ENCODE results near the gene KCNQ1.

KCNQ1 gene

DNA sequence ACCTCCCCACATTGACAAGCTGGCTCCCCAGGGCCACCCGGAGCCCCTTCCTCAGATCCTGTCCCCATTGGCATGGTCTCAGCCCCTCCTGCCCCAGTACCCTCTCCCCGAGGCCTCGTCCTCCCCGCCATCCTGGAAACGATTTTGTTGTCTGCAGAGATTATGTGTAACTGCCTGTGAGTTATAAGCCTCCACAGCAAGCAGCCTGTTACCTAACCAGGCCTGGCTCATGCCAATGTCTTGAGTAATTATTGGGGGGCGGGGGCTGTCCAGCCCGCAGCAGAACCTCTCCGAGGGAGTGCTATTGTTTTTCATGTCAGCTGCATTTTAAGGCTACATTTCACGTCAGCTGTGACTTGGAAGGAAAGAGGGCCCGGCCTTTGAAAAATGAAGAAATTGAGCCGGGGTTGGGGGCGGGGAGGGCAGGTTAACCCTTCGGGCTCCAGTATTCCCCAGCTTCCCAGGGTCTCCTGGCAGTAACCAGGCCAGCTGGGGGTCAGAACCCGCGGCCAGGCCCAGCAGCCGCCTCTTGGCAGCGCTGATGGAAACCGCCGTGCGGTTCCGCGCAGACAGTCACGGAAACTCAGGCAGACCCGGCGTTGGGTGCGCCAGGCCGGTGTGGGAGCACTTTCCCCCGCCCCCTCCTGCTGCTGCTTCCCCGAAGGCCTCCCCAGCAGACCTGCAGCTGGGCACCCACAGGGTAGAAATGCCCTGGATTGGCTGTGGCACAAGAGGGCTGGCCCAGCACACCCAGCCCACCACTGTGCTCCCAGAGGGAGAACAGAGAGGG lies 381.3 kb downstream of the KCNQ1 start:
- DNase-seq (ENCODE audit: low spot score): peak; percentile 96

DNA sequence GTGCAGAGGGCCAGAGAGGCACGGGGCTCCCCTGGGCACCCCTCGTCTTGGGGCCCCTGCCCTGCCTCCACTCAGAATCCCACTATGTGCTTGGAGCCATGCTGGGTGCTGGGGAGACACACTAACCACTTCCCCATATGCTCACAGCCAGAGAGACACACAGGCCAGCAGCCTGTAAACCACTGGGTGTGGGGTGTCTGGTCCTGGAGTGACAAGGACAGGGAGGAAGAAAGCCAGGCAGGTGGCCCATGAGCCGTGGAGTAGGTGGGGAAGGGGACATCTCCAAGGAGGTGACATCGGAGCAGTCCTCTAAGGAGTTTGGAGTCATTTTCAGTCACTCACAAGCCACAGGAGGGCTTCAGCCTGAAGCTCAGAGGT lies 381.9 kb downstream of the KCNQ1 start:
- no peak for DNase-seq (ENCODE audit: low spot score)

DNA sequence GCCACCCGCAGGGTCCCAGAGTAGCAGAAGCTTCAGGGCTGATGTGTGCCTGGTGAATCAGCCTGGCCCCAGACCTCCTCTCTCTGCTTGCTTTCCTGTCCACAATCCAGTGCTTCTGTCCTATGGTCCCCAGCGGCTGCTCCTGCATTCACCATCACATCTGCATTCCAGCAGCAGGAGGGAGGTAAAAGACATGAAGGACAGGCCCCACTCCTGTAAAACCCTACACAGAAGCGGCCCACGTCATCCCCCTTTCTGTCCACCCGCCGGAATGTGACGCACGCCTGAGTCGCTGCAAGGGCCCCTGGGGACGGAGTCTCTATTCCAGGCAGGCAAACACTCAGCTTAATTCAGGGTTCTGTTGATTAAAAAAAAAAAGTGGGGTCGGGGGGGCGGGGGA lies 382.4 kb downstream of the KCNQ1 start:
- DNase-seq (ENCODE audit: low spot score): no peak

DNA sequence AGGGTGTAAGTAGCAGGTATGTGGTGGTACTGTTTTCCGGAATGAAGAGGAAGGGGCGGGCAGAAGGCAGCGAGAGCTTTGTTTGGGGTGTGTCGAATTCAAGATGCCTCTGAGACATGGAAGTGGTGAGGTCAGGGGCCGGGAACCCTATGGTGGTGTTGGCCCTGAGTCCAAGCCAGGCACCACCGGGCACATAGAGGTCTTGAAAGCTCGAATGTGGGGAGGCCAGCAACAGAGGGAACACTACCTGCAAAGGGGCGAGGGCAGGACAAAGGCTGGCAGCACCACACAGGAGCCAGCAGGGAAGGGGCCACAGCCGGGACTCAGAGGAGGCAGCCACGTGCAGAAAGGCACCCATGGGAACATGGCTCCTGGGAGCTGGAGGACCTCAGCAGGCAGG lies 383.0 kb downstream of the KCNQ1 start:
- no peak for DNase-seq (ENCODE audit: low spot score)

DNA sequence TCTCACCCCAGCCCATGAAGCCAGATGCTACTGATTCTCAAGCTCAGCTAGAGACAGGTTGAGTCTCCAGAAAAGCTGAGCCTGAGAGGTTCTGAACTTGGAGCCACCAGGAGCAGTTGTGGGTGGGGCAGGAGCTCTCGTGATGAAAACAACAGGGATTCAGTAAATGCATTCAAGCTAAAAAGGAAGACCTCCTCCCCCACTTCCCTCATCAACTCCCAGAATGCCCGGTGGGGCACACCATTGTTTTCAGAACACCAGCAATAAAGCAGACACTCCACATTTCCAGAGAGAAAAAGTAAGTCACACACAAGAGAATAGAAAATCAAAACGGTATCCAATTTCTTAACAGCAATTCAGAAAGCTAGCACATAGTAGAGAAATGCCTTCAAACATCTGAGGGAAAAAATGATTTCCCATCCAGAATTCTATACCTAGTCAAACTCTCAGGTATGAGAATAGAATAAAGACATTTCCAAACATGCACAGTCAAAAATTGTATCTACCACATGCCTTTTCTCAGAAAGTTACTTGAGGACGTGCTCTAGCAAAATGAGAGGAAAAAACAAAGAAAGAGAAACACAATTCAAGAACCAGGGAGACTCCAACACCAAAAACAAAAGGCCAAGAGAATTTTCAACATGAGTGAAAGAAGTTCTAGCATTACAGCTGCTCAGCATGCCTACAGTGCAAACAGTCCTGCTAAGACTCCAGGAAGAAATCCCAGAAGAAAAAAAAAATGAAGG lies 383.9 kb downstream of the KCNQ1 start:
- no peak for DNase-seq (ENCODE audit: low spot score)

DNA sequence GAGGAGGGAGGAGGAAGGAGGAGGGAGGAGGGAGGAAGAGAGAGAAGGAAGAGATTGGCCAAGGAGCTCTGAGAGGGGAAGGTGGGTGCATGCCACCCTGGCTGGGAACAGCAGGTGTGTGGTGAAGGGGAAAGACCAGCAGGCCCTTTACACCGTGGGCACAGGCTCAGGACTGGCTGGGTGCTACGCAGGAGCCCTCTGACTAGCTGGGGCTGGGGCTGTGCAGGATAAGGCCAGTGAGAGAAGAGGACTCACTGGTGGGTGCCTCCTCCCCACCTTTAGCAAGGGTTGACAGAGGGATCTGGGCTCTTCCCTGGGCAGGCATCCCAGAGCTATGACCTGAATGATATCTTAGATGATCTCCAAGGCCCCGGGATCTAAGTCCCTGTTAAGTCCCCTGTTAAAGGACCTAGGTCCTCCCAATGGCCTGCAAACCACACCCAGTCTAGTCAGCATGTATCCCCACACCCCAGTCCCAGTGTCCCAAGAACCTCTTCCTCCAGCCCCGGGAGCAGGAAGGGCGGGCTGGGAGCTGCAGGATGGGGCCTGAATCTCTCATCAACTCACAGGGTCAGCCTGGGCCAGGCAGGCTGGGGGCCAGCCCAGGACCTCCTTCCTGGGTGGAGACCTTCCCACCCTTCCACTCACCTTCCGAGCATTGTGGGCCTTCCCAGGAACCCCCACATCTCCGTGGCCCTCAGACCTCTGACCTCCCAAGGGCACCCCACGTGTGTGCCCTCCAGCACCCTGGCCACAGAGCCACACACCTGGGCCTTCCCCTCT lies 385.4 kb downstream of the KCNQ1 start:
- no peak for DNase-seq (ENCODE audit: low spot score)

DNA sequence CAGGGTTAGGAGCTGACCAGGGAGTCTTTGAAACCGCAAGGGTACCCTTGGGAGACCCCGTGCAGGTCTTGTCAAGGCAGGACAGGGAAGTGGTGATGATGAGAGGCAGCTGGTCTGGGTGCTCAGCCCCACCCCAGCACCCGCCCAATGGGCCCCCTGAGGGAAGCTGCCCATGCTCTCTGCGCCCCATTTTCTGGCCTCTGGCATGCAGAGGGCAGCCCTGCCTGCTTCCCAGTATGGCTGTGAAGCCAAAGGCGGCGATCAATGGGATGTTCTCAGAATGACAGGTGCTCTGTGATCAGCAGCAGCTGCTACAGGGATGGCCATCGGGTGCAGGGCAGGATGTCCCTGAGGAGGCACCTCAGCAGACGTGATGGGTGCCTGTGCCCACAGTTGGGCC lies 386.1 kb downstream of the KCNQ1 start:
- no peak for DNase-seq (ENCODE audit: low spot score)

DNA sequence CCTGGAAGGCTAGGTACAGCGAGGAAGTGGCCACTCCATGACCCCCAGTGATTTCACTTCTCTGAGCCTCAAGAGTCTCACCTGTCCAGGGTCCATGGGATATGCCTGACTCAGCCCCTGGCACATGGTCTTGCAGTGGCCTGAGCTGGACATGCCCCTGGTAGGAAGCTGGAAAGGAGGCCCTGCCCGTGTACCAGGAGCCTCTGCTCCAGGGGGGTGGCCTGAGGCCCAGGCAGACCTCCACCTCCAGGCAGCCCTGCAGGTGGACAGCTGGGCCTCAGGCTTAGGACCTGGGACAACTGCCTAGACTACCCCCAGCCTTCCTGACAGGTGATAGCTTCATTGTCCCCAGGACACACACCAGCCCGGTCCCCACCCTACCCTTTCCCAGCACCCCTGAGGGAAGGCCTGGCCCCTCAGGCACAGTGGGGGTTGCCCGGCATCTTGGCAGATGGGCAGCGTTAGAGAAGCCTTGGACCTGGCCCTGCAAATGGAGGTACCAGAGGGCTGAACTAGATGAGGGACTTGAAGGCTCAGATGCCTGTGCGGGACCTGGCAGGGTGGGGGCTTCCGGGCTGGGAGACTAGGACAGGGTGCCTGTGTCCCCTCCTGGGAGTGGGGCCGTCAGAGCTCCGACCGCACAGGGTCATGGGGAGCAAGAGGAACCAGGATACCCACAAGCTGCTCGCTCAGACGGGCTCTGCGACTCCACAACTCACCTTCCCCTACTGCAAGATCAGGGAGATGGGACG lies 387.1 kb downstream of the KCNQ1 start:
- DNase-seq (ENCODE audit: low spot score): no peak

DNA sequence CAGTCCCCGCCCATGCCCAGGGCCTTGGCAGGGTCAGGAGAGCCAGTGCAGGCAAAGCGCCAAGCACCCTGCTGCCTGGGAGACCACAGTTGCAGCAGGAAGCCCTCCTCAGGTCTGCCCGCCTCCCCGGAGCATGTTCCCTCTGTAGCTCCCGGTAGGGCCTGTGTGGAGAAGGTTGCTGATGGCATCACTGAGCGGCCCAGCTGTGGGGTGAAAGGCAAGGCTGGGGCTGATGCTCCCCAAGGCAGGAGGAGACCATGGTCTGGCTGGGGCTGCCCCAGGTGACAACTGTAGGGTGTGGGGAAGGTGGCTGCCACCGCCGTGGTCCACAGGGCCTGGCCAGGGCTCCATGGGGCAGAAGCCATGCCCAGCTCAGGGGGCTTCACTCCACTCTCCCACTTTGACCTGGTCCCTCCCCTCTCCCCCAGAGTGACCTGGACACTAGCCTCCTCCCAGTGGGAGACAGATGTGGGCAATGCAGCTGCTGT lies 387.8 kb downstream of the KCNQ1 start:
- no peak for DNase-seq (ENCODE audit: low spot score)

DNA sequence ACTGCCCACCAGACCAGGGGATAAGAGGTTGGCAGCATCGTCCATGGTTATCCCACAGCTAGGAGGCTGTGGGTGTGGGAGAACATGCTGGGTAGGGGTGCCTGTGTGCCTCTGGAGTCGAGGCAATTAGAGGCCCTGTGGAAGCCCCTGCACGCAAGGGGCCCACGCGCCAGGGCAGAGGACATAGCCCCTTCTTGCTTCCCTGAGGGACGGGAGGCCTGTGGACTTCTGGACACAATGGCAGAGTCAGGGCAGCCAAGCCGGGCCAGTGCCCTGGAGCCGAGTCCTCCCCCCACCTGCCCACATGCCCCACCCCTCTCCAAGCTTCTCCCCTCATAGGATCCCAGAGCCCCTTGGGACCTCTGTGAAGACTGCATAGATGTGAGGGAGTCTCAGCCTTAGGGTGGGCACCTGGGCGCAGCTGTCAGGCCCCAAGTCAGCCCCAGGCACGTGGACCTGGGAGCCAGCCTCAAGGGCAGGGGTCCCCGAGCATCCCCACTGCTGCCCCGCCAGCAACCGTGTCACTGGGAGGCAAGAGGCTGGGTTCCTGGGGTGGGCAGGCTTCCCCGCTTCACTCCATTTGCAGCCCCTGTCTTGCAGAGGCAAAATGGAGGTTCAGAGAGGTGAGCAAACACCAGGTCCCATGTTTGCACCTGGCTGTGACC lies 388.4 kb downstream of the KCNQ1 start:
- no peak for DNase-seq (ENCODE audit: low spot score)

DNA sequence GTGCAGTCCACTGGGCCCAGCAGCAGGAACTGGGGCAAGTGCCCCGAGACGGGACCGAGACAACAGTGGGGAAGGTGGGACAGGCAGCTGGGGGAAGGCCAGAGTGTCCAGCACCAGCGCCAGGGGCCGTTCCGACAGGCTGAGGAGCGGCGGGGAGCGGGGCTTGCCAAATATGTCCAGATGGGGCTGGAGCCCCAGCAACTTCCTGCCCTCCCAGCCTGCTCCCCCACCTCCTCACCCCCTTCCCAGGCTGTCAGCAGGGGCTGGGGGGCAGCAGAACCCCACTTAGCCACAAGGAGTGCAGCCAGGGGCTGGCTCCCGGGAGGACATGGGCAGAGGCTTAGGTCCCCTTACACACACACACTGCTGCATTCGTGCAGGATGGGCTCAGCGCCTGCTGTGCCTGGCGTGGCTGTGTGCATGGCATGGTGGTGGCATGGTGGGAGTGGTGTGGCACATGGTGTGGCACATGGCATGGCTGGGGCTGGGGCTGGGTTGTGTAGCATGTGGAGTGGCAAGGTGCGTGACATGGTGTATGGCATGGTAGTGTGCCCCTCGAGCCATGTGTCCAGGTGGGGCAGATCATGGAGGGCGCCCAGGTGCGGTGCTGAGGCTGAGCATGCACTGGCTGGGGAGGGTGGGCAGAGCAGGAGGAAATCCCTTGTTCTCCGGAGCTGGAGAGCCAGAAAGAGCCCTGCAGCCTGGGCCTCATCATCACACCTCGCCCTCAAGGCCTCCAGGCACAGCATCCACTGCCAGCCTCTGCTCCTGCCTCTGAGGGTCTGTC lies 389.1 kb downstream of the KCNQ1 start:
- no peak for DNase-seq (ENCODE audit: low spot score)

DNA sequence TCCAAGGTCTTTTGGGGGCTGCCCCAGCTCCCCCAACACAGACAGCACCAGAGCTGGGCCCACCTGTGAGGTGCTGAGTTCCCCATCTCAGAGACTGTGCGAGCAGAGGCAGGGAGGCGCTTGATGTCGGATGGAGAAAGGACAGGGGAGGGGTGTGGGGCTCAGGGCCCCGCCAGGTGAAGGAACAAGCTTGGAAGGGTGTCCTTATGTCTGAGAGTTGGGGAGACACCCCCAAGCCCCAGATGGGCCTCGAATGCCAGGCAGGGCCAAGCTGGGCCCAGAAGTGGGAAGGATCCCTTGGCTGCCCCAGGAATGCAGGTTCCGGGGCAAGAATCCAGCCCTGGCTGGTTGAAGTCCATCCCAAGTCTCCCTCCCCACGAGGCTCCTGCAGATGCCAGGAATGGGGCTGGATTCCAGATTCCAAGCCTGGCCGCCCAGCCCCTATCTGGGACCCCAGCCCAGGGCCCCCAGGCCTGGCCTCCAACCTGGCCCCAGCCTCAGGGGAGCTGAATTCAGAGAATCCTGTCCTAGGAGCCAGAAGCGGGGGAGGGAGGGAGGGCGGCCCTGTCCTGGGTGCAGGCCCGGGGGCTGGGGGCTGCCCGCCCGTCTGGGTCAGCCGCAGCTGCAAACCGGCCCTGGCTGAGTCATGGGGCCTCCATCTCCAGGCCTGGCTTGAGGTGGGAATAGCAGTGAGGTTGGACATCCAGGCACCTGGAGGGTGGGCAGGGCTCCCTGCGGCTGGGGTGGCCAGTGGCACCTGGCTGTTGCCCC lies 389.9 kb downstream of the KCNQ1 start:
- DNase-seq (ENCODE audit: low spot score): no peak

DNA sequence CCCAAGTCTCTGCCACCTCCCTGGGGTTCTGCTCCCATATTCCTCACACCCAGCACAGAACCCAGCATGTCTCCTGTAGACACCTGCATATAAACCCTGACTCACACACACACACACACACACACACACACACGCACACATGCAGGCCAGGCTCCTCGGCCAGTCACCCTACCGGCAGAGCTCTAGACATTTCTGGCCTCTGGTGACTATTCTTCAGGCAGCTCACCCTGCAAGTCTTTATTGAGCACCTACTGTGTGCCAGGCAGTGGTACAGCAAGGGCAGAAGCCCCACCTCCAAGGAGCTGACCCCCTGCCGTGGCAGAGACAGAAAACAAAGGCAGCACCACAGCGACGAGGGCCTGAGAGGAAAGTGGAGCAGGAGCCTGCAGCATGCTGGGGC lies 390.5 kb downstream of the KCNQ1 start:
- DNase-seq (ENCODE audit: low spot score): no peak

DNA sequence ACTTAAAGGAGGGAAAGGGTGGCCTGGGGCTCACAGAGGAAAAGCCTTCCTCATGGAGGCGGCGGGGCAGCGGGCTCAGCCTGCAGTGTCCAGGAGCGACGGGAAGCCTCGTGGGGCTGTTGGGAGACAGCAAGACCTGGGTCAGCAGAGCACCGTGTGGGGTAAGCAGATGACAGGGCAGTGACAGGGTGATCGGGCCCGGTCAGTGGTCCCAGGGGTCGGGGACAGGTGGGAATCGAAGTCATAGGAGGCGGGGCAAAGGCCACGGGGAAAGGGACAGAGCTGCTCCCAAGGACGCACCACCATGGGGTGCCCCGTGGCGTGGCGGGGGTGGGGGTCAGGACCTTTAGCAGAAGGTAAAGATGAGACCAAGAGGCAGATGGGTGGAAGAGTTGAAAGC lies 390.9 kb downstream of the KCNQ1 start:
- DNase-seq (ENCODE audit: low spot score): no peak

DNA sequence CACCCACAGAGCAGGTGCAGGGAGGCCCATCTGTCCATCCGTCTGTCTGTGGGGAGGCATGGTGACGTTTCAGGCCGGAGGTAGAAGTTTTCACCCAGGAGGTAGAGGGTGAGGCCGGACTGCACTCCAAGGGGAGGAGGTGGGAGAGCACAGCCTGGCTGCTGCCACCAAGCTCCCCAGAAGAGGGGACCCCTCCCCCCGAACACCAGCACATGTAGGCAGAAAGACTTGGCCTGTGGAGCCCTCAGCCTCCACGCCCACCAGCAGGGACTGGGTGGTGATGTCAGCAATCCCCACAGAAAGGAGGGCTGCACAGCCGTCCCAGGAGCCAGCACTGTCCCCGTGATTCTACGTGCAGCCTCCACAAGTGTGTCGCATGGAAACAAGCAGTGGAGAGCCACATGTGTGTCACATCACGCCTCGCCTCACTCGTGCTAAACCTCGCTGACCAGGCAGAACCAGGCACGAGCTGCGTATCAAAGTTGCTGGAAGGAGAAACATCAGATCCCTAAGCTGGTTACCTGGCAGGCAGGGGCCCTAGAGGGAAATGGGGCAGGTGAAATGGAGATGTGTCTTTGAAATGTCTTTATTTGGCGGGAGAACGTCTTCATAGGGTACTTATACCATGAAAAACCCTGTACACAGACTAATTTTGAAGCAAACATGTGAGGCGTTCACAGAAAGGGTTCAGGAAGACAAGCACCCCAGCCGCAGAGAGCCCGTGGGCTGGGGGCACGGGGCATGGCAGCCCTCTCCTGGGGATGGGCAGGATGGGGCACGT lies 391.7 kb downstream of the KCNQ1 start:
- no peak for DNase-seq (ENCODE audit: low spot score)

DNA sequence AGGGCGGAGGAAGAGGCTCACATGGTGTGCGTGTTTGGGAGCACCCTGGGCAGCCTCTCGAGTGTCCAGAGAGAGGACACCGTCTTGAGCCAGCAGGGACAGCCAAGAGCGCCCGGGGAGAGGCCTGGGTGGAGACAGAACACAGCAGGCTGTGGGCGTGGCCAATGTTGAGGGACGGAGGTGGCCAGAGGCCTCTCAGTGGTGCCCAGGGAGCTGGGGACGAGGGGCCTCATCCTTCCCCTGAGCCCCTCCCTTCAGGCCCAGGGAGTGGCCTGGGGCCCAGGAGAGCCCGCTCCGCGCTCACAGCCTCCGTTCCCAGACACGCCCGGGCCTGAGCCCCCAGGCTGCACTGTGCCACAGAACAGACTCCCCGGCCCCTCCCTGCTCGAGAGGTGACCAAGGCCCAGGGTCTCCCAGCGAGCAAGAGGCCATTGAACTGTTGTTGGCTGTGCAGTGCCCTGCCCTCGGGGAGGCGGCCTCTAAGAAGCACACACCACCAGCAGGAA lies 392.3 kb downstream of the KCNQ1 start:
- peak; percentile 91 for DNase-seq (ENCODE audit: low spot score)

DNA sequence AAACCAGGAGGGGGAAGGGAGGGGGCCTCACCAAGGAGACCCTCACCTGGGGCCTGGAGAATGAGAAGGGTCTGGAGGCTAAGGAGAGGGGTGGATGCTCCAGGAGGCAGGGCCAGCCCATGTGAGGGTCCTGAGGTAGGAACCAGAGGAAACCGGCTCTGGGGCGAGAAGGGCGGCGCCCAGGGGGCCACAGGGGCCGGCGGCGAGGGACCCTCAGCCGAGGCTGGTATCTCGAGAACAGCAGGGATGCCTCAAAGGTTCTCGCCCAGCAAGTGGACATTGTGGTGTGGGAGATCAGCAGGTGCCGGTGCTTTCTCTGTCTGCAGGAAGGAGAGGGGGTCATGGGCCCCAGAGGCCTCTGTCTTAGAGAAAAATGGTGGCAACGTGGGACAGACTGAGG lies 392.8 kb downstream of the KCNQ1 start:
- no peak for DNase-seq (ENCODE audit: low spot score)

DNA sequence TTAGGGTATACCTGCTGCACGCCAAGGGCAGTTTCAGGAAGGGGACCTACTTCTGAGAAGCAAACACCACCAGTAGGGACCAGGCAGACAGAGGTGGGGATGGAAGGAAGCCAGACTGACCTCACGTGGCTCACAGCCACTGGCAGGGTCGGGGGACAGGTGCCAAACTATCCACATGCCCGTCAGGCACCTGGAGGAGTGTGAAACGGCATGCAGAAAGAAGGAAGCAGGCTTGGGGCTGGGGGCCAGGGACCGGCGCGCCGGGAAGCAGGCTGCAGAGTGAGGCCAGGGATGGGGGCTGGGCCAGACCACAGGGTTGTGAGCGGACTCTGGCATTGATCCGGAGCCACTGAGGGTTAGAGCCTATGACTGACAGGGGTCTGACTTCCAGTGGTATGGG lies 393.3 kb downstream of the KCNQ1 start:
- DNase-seq (ENCODE audit: low spot score): no peak

All from AG20443 (cell line).